HUDEP-2 (cell line): ENCODE measurements around the gene CABLES2.

Experiments used
- DNase-seq, 76 experiments: peaks; one replicate each; lab custom pipeline; 2025; ENCODE audit not compliant: unreplicated experiment in 76 of 76; lab: John Stamatoyannopoulos, UW

CABLES2 gene

GRCh38 chr20:62363920-62364851, 42.9 kb downstream of the CABLES2 start:
- no peak for DNase-seq

DNA sequence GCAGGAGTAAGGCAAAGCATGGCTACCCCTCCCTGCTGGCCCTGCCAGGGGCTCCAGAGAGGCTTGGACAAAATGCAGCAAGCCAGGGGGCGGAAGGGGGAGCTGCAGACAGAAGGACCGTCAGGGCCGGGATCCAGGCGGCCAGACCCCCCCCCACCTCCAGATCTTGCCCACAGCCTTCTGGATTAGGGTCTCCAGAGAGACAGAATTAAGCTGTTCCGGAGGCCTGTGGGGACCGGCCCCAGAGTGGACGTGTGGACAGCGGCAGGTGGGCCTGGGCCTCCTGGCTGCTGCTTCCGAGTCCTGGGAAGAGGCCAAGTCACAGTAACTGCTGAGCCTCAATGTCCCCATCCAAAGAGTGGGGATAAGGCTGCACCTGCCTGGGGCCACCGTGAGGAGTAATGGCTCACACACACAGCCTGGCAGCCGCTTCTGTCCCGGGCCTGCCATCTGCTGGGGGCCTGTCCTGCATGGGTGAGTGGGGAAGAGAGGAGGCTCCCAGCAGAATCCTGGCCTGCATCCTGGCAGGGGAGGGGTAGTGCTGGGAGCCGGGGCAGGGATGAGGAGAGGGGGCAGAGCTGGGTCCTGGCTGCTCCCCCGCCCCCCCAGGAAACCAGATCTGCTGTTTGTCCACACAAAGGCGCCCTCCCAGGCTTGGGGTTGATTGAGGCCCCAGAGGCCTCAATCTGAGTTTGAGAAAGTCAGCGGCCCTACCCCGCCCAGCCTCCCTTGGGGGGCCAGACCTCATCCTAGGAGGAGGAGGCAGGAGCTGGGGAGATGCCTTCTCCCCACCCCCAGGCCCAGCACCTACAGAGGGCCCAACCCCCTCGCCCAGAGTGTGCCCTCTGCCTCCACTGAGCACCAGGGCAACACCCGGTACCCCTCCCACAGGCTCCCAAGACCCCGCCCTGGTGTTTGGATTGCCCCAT, 43.8 kb downstream of the CABLES2 start:
- DNase-seq, result peak in 1 of 76 experiments; percentile 12

- DNase-seq, result no peak
These were observed 44.5 kb downstream of the CABLES2 start for GRCh38 chr20:62362590-62362940.

GRCh38 chr20:62361799-62362589, 45.1 kb downstream of the CABLES2 start:
- no peak for DNase-seq

- peak in 2 of 76 experiments; percentile 15 to 32 for DNase-seq
These were observed 46.0 kb downstream of the CABLES2 start for GRCh38 chr20:62360854-62361798.

- no peak for DNase-seq
These were observed 47.5 kb downstream of the CABLES2 start for GRCh38 chr20:62359491-62360121.

DNA sequence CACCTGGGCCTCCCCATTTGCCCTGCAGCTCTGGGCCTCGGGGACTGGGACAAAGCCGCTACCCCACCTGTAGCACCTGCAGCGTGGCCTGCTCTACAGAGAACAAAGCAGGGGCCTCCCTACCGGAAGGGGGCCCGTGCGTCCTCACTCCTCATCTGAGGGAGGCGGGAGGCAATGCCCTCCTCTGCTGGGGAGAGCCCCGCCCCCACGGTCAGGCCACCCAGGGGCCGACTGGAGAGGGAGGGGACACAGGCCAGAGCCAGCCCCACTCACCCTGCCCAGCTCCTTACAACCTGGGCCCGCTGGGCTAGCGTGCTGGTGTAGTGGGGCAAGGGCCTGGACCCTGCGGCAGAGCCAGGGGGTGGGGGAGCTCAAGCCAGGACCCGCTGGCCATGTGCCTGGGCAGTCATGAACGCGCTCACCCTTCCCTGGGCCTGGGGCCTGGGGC, 48.0 kb downstream of the CABLES2 start:
- no peak for DNase-seq

DNA sequence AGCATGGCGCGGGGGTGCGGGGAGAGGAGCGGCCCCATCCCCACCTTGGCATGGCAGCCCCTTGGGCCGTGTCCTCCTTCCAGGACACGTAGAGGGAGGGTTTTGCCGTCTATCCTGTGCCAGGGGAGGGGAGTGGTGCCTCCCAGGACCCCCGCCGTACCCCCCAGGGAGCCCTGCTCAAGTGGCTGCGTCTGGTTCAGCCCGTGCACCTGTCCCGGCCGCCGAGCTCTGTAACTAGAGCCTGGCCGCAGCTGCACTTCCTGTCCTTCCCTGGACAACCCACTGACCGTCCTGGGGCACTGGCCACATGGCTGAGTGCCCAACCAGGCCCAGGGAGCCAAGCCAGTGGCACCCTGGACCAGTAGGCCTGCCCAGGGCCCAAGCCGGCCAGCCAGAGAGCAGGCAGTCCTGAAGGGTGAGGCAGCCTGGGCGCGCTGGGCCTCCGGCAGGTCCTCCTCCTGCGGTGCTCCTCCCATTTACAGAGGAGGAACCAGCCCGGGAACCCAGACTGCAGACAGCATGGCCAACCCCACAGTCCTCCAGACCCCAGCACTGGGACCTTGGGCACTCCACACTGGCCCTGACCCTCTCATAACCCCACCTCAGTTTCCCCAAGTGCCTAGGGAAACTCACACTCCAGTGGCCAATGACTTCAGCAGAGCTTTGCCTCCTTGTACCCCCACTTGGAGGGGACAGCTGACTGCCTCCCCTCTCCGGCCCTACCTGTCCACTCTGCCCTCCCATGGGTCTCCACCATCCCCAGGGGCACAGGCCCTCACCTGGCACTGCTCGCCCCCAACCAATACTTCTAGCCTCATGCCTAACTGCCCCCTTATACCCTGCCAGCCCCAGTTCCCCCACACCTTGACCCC, 48.7 kb downstream of the CABLES2 start:
- DNase-seq, result peak in 31 of 76 experiments; percentile 5 to 67 (median 35)

DNA sequence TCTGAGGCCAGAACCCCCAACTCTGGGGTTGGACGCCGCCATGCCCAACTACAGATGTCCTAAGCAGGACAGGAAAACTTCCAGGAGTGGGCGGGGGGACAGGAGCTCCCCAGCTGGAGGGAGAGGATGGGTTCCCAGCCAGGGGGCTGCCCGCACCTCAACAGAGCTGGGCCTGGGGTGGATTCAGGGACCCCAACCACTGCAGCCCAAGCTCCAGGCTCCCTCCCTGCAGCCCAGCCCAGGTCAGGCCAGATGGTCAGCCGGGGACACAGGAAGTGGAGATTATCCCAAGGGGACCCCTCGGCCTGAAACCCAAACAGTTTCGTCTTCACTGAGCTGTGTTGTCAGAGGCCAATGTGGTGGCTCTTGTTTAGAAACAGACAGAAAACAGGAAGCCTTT, 49.4 kb downstream of the CABLES2 start:
- DNase-seq, result no peak

DNA sequence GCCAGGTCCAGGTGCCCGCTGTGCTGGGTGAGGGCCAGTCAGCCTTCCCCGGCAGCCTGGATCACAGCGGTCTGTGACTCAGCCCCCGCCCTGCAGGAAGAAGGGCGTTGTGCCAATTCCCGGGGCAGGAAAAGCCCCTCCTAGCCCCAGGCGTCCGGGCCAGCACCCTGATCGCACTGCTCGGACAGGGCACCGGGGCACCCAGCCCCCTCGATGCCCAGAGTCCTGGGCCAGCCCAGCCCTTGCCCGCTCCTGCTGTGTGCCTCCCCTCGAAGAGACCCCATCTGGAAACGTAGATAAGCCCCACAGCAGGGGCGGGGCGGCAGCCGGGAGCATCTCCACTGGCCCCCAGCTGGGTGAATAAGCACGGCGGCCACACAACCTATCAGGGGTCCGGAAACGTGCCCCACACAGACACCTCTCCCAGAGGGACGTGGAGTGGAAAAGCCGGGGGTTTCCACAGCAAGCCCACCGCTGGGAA, 49.9 kb downstream of the CABLES2 start:
- DNase-seq, result peak in 72 of 76 experiments; percentile 11 to 91 (median 72)

- DNase-seq, result no peak
These were observed 50.4 kb downstream of the CABLES2 start for GRCh38 chr20:62356589-62357186.

DNA sequence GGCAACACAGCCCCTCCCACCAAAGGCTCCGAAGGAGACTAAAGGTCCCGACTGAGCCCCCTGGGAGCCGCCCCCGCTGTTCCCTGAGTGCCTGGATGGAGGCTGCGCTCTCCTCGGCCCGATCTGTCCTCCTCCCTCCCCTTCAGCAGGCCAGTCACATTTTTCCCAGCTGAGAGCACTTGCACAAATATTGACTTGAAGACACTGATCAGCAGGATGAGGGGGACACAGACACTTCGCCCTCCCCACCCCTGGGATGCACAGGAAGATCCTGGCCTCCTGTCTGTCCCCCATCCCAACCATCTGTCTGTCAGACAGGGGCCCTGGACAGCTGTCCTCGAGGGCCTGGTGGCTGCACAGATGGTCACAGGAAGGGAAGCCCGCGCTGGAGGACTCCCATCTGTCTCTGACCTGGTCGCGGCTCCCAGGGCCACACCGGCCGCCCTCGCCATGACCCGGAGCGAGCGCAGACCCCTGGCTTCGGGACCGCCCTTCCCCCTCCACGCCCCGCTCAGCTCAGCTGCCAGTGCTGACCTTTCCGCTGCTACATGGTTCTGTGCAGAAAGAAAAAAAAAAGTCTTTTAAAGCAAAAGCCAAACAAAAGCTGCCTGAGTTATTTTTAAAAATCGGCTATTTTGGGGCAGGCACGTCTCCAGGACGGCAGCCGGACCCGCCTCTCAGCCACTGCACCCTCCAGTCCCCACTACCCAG, 51.1 kb downstream of the CABLES2 start:
- no peak for DNase-seq

DNA sequence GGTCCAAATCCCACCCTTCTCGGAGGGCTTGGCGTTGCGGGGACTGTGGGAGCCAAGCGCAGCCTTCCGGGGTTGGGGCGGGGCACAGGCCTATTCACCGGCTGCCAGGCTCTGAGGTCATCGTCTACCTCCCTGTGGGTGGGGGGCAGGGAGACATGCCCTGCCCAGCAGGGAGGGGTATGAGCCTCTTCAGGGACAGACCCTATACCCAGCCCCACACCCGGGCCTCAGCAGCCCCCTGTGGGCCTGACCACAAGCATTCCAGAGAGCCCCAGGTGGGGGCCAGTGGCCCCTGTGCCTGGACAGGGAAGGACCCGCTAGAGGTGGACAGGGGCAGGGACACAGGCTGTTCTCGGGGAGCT, 51.6 kb downstream of the CABLES2 start:
- DNase-seq, result no peak

GRCh38 chr20:62354811-62355341, 52.2 kb downstream of the CABLES2 start:
- DNase-seq, result no peak

DNA sequence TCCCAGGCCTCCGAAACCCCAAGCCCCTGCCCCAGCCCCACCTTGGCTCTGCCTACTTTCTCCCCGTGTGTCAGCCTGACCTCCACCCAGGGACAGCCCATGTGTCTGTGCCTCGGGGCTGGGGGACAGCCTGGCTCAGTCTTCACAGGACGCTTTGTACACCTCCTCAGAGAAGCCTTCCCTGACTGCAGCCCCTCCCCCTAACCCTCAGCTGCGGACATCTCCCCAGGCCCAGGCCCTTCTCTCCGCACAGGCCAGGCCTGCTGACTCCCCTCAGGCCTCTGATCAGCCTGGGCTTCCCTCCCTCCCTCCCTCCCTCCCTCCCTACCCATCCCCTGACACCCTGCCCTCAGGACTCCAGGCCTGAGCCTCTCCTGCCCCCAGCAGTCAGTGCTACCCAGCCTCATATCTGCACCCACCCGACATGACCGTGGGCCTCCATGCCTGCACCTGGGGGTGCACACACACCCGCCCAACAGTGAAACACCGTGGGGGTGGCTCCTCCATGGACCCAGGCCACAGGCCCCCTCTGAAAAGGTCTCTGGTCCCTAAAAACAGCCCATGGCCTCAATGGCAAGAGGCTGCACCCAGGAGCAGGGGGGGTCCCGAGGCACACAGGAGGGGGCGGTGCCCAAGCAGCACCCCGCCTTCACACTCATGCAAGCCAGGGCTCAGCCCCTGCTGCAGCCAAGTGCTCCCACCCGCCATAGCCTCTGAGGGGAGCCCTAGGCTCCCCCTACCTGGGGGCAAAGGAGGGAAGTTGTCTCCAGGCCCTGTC, 52.9 kb downstream of the CABLES2 start:
- no peak for DNase-seq
